Osteoblast (primary cell): Measurements from ENCODE around the gene DBP. TPM values are rescaled to one million over a fixed set of nuclear protein-coding genes. Genes with fewer than 3 reads are reported as not detected.
A peak's percentile ranks its signal among the peaks of the same experiment; 100 is the strongest.
"Not testable (repeated sequence)": the region's sequence is repeated elsewhere in the genome, so short reads cannot be mapped to it uniquely, and the experiment has no call there.

Experiments
- DNase-seq: peaks from one replicate; pipeline ENCODE4 v3.0.0; 2011; ENCODE audit warnings: low spot score, mixed read lengths; ENCODE audit not compliant: insufficient read length; ENCODE audit errors: missing footprints
- H2AFZ ChIP-seq: 2 replicates; pipeline ENCODE4 v1.6.0; 2011; ENCODE audit warnings: mild to moderate bottlenecking, low read length
- H3K27ac ChIP-seq: 2 replicates; pipeline ENCODE4 v1.5.1; 2011; ENCODE audit warnings: mild to moderate bottlenecking, low read depth, low read length, moderate library complexity
- H3K27me3 ChIP-seq: 2 replicates; pipeline ENCODE4 v1.6.0; 2012; ENCODE audit warnings: mild to moderate bottlenecking, control low read depth, inconsistent platforms, low read length, moderate library complexity; ENCODE audit not compliant: insufficient read depth
- H3K36me3 ChIP-seq: 2 replicates; pipeline ENCODE4 v1.5.1; 2011; ENCODE audit warnings: mild to moderate bottlenecking, low read length, control low read depth, moderate library complexity; ENCODE audit not compliant: insufficient read depth
- H3K4me1 ChIP-seq: 2 replicates; pipeline ENCODE4 v1.5.1; 2011; ENCODE audit warnings: mild to moderate bottlenecking, low read length, control low read depth, moderate library complexity; ENCODE audit not compliant: insufficient read depth
- H3K4me2 ChIP-seq: 2 replicates; pipeline ENCODE4 v1.6.0; 2011; ENCODE audit warnings: mild to moderate bottlenecking, low read length; ENCODE audit not compliant: insufficient read depth
- H3K4me3 ChIP-seq: fragments of 200-600 bp; sonication (generic); 3 replicates; pipeline ENCODE4 v1.5.1; 2012; ENCODE audit warnings: mild to moderate bottlenecking, low read length, inconsistent platforms; ENCODE audit not compliant: insufficient read depth
- H3K79me2 ChIP-seq: 2 replicates; pipeline ENCODE4 v1.6.0; 2012; ENCODE audit warnings: mild to moderate bottlenecking, low read length, control low read depth, inconsistent platforms; ENCODE audit not compliant: insufficient read depth
- H3K9me3 ChIP-seq: 2 replicates; pipeline ENCODE4 v1.5.1; 2011; ENCODE audit warnings: low read depth, low read length, control low read depth
- H4K20me1 ChIP-seq: 2 replicates; pipeline ENCODE4 v1.6.0; 2012; ENCODE audit warnings: mild to moderate bottlenecking, low read length, control low read depth; ENCODE audit not compliant: insufficient read depth
- total RNA-seq: library from RNA; depleted of rRNA; stranded (reverse); fragments of >200 nt; gene quantifications from 2 replicates; pipeline ENCODE4 v1.2.3, GENCODE V29; 2012
- TF ChIP-seq, protein P1 (sequence below): IDR thresholded peaks from 2 replicates; pipeline ENCODE4 v1.5.1; 2011; ENCODE audit warnings: mild to moderate bottlenecking, low read depth, low read length, moderate library complexity; ENCODE audit errors: extremely low read depth

DBP gene
- total RNA-seq, 1 donor = 14.5 TPM

DNA sequence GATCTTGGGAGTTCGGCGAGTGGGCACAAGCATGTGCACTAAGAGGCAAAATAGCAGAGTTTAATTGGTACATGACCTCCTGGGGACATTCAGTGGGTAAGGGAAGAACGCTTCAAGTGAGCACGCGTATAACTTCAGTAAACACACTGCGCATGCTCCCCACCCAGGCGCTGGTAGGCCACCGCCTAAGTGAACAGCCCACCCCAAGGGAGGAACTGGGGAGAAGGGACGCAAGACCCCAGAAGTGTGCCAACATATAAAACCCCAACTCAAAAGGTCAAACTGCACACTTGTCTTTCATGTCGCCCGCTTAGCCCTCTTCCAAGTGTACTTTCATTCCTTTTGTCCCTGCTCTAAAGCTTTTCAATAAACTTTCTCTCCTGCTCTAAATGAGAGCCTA, 46.2 kb upstream of the DBP start:
- H3K4me1 ChIP-seq = peaks cover 9% of the 10 kb centered on the region
- peak overlapping the region; percentile 74 for H3K4me2 ChIP-seq
- H3K27me3 ChIP-seq = no peaks in the 10 kb centered on the region
- no peak overlapping the region for H3K27ac ChIP-seq
- peak overlapping the region; percentile 81 for H2AFZ ChIP-seq
- no peaks in the 10 kb centered on the region for H3K9me3 ChIP-seq
- peak overlapping the region; percentile 57 for H3K4me3 ChIP-seq
- TF ChIP-seq, protein P1, sequence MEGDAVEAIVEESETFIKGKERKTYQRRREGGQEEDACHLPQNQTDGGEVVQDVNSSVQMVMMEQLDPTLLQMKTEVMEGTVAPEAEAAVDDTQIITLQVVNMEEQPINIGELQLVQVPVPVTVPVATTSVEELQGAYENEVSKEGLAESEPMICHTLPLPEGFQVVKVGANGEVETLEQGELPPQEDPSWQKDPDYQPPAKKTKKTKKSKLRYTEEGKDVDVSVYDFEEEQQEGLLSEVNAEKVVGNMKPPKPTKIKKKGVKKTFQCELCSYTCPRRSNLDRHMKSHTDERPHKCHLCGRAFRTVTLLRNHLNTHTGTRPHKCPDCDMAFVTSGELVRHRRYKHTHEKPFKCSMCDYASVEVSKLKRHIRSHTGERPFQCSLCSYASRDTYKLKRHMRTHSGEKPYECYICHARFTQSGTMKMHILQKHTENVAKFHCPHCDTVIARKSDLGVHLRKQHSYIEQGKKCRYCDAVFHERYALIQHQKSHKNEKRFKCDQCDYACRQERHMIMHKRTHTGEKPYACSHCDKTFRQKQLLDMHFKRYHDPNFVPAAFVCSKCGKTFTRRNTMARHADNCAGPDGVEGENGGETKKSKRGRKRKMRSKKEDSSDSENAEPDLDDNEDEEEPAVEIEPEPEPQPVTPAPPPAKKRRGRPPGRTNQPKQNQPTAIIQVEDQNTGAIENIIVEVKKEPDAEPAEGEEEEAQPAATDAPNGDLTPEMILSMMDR = no peak
- no peaks in the 10 kb centered on the region for H3K36me3 ChIP-seq
- peak; percentile 76 for DNase-seq
- no peaks in the 10 kb centered on the region for H4K20me1 ChIP-seq
- no peaks in the 10 kb centered on the region for H3K79me2 ChIP-seq

DNA sequence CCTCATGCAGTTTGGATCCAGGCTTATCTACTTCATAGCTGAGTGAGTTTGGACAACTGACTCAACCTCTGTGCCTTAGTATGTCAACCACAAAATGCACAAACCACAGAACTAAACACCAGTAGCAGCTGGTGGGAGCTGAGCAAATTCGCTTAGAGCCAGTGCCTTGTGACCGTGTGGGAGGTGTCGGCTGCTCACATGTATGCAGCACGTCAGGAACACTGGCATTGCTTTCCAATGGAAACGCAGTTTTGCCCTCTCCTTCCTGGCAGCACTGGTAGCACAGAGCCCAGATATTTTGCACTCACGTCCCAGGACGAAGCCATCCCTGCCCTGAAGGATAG, 43.9 kb upstream of the DBP start:
- no peak overlapping the region for H3K4me3 ChIP-seq
- H3K27me3 ChIP-seq = peaks cover 5% of the 10 kb centered on the region
- H2AFZ ChIP-seq = no peak overlapping the region
- no peaks in the 10 kb centered on the region for H3K9me3 ChIP-seq
- H3K36me3 ChIP-seq = no peaks in the 10 kb centered on the region
- H3K4me2 ChIP-seq = peak overlapping the region; percentile 40
- TF ChIP-seq, protein P1 = no peak
- peak; percentile 99 for DNase-seq
- no peaks in the 10 kb centered on the region for H4K20me1 ChIP-seq
- no peaks in the 10 kb centered on the region for H3K79me2 ChIP-seq
- peak overlapping the region; percentile 50 for H3K27ac ChIP-seq
- H3K4me1 ChIP-seq = peaks cover 9% of the 10 kb centered on the region

DNA sequence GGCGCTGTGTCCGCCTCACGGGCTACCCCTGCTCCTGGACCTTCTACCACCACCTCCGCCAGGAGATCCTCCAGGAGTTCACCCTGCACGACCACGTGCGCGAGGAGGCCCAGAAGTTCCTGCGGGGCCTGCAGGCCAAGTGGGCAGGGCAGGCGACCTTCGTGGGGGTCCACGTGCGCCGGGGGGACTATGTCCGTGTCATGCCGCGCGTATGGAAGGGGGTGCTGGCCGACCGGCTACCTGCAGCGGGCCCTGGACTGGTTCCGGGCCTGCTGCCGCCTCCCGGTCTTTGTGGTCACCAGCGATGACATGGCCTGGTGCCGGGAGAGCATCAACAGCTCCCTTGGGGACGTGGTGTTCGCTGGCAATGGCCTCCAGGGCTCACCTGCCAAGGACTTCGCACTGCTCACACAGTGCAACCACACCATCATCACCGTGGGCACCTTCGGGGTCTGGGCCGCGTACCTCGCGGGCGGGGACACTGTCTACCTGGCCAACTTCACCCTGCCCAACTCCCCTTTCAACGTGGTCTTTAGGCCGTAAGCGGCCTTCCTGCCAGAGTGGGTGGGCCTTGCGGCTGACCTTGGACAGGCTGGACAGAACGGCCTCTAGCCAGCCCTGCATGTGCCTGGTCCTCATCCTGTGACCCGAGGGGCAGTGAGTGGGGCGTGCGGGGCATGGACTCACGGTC, 43.4 kb upstream of the DBP start:
- Histone ChIP-seq H3K4me2 (no peak overlapping the region), H3K9me3 (no peaks in the 10 kb centered on the region), H2AFZ (no peak overlapping the region), H3K36me3 (no peaks in the 10 kb centered on the region), H3K4me3 (no peak overlapping the region), H3K4me1 (peaks cover 9% of the 10 kb centered on the region), H3K27ac (no peak overlapping the region), H3K27me3 (peaks cover 5% of the 10 kb centered on the region), H4K20me1 (no peaks in the 10 kb centered on the region), H3K79me2 (no peaks in the 10 kb centered on the region)
- no peak for DNase-seq
- TF ChIP-seq, protein P1 = no peak

DNA sequence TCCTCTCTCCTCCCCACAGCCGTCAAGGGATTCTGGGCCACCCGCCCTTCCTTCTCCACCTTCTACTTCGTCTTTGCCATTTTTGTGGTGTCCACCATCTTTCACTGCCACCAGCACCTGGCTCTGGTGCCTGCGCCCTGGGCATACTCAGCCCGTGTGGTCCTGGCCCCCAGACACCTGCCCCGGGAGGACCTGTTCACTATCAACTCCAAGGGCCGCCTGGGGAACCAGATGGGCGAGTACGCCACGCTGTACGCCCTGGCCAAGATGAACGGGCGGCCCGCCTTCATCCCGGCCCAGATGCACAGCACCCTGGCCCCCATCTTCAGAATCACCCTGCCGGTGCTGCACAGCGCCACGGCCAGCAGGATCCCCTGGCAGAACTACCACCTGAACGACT, 42.8 kb upstream of the DBP start:
- not testable (repeated sequence) for H2AFZ ChIP-seq, H3K79me2 ChIP-seq, H3K9me3 ChIP-seq, H3K27me3 ChIP-seq, H3K36me3 ChIP-seq, H3K4me2 ChIP-seq, H3K27ac ChIP-seq, DNase-seq, H3K4me3 ChIP-seq, H3K4me1 ChIP-seq, H4K20me1 ChIP-seq
